GM21390 (cell line): Measurements from ENCODE around the gene KRT5.

Source experiments
- ATAC-seq: cut with Tn5 transposase; IDR thresholded peaks from one replicate; pipeline ENCODE4 v1.9.1; 2021; ENCODE audit not compliant: unreplicated experiment

Gene KRT5

GRCh38 chr12:52539083-52539820 lies 19.1 kb upstream of the KRT5 start:
- no peak for ATAC-seq

GRCh38 chr12:52537101-52537500 lies 16.9 kb upstream of the KRT5 start:
- no peak for ATAC-seq

GRCh38 chr12:52535574-52535973 lies 15.4 kb upstream of the KRT5 start:
- no peak for ATAC-seq

- ATAC-seq: no peak
These were observed 14.3 kb upstream of the KRT5 start for GRCh38 chr12:52534482-52534881.

GRCh38 chr12:52533686-52534470 lies 13.7 kb upstream of the KRT5 start:
- ATAC-seq: no peak

- ATAC-seq: no peak
These were observed 12.4 kb upstream of the KRT5 start for GRCh38 chr12:52532636-52533035.

GRCh38 chr12:52531566-52532300 lies 11.5 kb upstream of the KRT5 start:
- no peak for ATAC-seq

GRCh38 chr12:52530905-52531304 lies 10.7 kb upstream of the KRT5 start:
- no peak for ATAC-seq

GRCh38 chr12:52530366-52530765 lies 10.2 kb upstream of the KRT5 start:
- ATAC-seq: no peak

- ATAC-seq: no peak
These were observed 9.7 kb upstream of the KRT5 start for GRCh38 chr12:52529846-52530245.

GRCh38 chr12:52529417-52529816 lies 9.2 kb upstream of the KRT5 start:
- no peak for ATAC-seq

- ATAC-seq: no peak
These were observed 8.5 kb upstream of the KRT5 start for GRCh38 chr12:52528641-52529143.

- no peak for ATAC-seq
These were observed 7.1 kb upstream of the KRT5 start for GRCh38 chr12:52527121-52527800.

- no peak for ATAC-seq
These were observed 6.3 kb upstream of the KRT5 start for GRCh38 chr12:52526511-52526951.

GRCh38 chr12:52525661-52526499 lies 5.7 kb upstream of the KRT5 start:
- ATAC-seq: no peak

GRCh38 chr12:52524898-52525591 lies 4.9 kb upstream of the KRT5 start:
- ATAC-seq: peak; percentile 75

GRCh38 chr12:52524241-52524897 lies 4.2 kb upstream of the KRT5 start:
- ATAC-seq: peak; percentile 16

GRCh38 chr12:52523824-52524223 lies 3.6 kb upstream of the KRT5 start:
- no peak for ATAC-seq
